Progenitor cell of endocrine pancreas (in vitro differentiated cells): Measurements from ENCODE around the gene ASPG. TPM values are rescaled to one million over a fixed set of nuclear protein-coding genes. Genes with fewer than 3 reads are reported as not detected.

Source experiments
- DNase-seq: peaks from one replicate; pipeline ENCODE4 v3.0.0; 2021; ENCODE audit warnings: low spot score; ENCODE audit not compliant: unreplicated experiment
- H3K27ac Mint-ChIP-seq: 2 replicates; pipeline ENCODE4 v1.8.0; 2021; ENCODE audit warnings: mild to moderate bottlenecking, moderate library complexity, mixed read lengths
- H3K27me3 Mint-ChIP-seq: 2 replicates; pipeline ENCODE4 v1.8.0; 2021; ENCODE audit warnings: mixed read lengths
- H3K36me3 Mint-ChIP-seq: 2 replicates; pipeline ENCODE4 v1.8.0; 2022; ENCODE audit warnings: mixed read lengths; ENCODE audit not compliant: insufficient read depth
- H3K4me1 Mint-ChIP-seq: 2 replicates; pipeline ENCODE4 v1.8.0; 2021; ENCODE audit warnings: low read depth, mixed read lengths
- H3K4me3 Mint-ChIP-seq: 2 replicates; pipeline ENCODE4 v1.8.0; 2021; ENCODE audit warnings: low read depth, mild to moderate bottlenecking, moderate library complexity, mixed read lengths
- H3K9me3 Mint-ChIP-seq: 2 replicates; pipeline ENCODE4 v1.8.0; 2021; ENCODE audit warnings: low read depth, mixed read lengths
- microRNA-seq: library from miRNA; unstranded; fragments of <30 nt; microRNA quantifications from one replicate; pipeline ENCODE4 v1.1.0, GENCODE V29; 2020; ENCODE audit warnings: borderline number of aligned reads; ENCODE audit not compliant: unreplicated experiment
- total RNA-seq: library from RNA; stranded (reverse); gene quantifications from 2 replicates; pipeline ENCODE4 v1.2.1, GENCODE V29; 2021
- TF ChIP-seq, protein P1 (sequence below): fragments of 200-600 bp; sonication (generic); IDR thresholded peaks from one replicate; pipeline ENCODE4 v1.5.0; 2021; ENCODE audit warnings: antibody characterized with exemption, mild to moderate bottlenecking; ENCODE audit not compliant: unreplicated experiment

ASPG gene
- total RNA-seq, 1 donor from 2014 or later = not detected

DNA sequence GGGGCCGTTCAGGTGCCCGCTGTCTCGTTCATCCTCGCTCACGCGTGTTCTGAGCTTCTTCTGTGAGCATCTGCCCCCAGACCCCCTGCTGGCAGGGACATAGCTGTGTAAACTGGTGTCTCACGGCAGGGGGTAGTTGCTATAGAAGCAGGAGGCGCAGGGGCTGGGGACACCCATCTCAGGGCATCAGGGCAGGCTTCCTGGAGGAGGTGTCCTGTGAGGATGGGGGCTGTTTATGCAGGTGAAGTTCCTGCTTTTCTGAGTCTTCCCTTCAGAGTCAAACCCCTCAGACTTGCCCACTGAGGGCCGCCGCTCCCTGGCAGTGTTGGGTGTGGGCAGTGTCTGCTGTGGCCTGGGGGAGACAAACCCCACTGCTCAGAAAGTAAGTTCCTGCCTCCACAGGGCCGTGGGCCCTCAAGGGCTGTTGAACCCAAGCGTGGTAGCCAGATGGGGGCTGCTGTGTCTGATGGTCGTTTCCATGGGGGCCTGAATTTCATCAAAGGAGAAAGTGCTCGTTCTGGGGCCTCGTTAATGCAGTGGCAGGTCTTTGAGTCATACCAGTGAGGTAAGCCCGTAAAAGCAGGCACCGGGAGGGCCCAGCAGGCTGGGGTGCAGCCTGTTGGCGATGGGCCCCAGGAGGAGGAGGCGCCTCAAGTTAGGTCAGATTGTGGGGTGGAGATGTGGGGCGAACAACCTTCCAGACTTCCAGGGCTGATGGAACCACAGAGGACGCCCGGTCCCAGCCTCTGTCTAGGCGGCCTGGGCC is 76.3 kb downstream of the ASPG start:
- Mint-ChIP-seq H3K27me3 (no peaks in the 10 kb centered on the region), H3K9me3 (no peaks in the 10 kb centered on the region), H3K27ac (no peak overlapping the region), H3K4me1 (no peaks in the 10 kb centered on the region), H3K4me3 (no peak overlapping the region), H3K36me3 (no peaks in the 10 kb centered on the region)
- TF ChIP-seq, protein P1, sequence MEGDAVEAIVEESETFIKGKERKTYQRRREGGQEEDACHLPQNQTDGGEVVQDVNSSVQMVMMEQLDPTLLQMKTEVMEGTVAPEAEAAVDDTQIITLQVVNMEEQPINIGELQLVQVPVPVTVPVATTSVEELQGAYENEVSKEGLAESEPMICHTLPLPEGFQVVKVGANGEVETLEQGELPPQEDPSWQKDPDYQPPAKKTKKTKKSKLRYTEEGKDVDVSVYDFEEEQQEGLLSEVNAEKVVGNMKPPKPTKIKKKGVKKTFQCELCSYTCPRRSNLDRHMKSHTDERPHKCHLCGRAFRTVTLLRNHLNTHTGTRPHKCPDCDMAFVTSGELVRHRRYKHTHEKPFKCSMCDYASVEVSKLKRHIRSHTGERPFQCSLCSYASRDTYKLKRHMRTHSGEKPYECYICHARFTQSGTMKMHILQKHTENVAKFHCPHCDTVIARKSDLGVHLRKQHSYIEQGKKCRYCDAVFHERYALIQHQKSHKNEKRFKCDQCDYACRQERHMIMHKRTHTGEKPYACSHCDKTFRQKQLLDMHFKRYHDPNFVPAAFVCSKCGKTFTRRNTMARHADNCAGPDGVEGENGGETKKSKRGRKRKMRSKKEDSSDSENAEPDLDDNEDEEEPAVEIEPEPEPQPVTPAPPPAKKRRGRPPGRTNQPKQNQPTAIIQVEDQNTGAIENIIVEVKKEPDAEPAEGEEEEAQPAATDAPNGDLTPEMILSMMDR = no peak
- DNase-seq = no peak

DNA sequence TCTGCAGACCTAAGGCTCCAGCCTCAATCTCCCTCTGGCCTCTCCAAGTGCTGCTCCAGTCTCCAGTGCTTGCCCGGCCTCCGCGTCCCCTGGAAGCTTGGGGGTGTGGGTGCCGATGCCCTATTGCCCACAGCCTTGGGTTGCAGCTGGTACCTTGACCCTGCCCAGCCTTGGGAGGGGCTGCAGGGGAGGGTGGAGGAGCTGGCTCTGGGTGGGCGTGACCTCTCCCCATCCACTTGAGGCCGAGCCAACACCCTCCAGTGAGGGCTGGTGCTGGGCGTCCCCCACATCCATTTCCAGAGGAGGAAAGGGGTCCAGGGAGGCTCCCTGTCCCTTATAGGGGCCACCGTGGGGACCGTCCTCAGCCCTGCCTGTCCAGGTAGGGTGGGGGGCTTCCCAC is 77.0 kb downstream of the ASPG start:
- TF ChIP-seq, protein P1 = no peak
- H3K4me3 Mint-ChIP-seq = no peak overlapping the region
- H3K9me3 Mint-ChIP-seq = no peaks in the 10 kb centered on the region
- H3K36me3 Mint-ChIP-seq = no peaks in the 10 kb centered on the region
- H3K4me1 Mint-ChIP-seq = no peaks in the 10 kb centered on the region
- DNase-seq = no peak
- no peaks in the 10 kb centered on the region for H3K27me3 Mint-ChIP-seq
- no peak overlapping the region for H3K27ac Mint-ChIP-seq

DNA sequence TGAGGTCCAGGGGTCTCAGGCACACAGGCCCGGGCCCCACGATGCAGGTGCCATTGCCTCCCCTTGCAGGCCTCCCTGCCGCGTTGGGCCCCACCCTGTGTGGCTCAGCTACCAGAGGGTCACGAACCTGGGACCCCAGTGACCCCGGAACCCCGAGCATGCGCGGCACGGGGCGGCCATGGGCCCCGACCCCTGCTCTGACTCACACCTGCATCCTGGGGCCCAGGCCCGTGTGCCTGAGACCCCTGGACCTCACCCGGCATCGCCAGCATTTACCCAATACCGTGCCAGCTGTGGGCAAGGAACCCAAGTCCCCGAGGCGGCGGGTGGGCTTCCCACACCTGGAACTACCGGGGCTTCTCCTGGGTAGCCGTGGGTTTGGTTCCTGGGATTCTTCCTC is 78.0 kb downstream of the ASPG start:
- Mint-ChIP-seq H3K4me1 (no peaks in the 10 kb centered on the region), H3K4me3 (no peak overlapping the region), H3K36me3 (no peaks in the 10 kb centered on the region), H3K27me3 (no peaks in the 10 kb centered on the region), H3K27ac (no peak overlapping the region), H3K9me3 (no peaks in the 10 kb centered on the region)
- DNase-seq = no peak
- TF ChIP-seq, protein P1 = no peak

DNA sequence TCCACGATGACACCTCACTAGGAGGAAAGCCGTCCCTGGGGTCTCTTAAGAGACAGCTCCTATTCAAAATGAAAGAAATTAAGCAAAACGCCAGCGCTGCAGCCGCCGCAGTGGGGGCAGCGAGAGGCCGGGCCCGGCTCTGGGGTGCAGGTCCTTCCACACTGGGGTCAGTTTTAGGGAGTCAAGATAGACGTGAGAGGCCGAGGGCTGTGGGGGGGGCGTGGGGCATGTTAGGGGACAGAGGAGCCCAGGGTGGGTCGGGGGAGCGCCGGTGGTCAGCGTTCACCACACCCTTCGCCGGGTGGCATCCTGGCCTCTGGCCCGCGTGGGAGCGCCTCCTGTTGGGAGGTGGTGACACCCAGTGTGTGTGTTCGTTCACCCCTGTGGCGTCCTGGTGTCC is 78.5 kb downstream of the ASPG start:
- H3K36me3 Mint-ChIP-seq = no peaks in the 10 kb centered on the region
- no peaks in the 10 kb centered on the region for H3K9me3 Mint-ChIP-seq
- H3K4me3 Mint-ChIP-seq = no peak overlapping the region
- H3K27ac Mint-ChIP-seq = no peak overlapping the region
- DNase-seq = no peak
- no peaks in the 10 kb centered on the region for H3K27me3 Mint-ChIP-seq
- TF ChIP-seq, protein P1 = no peak
- H3K4me1 Mint-ChIP-seq = no peaks in the 10 kb centered on the region

DNA sequence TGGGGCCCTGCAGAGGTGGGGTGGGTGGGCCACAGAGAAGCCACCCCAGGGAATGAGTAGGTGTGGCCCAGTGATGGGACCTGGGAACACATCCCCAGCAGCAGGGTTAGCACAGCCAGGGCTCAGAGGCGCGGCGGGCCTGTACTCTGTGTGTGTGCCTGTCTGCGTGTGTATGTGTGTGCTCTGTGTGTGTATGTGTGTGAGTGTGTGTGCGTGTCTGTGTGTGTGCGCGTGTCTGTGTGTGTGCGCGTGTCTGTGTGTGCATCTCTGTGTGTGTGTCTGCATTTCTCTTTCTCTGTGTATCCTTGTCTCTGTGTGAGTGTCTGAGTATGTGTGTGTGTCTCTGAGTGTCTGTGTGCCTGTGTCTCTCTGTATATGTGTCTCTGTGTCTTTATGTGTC is 79.0 kb downstream of the ASPG start:
- Mint-ChIP-seq H3K27me3 (no peaks in the 10 kb centered on the region), H3K36me3 (no peaks in the 10 kb centered on the region), H3K27ac (no peak overlapping the region), H3K4me3 (no peak overlapping the region), H3K4me1 (no peaks in the 10 kb centered on the region), H3K9me3 (no peaks in the 10 kb centered on the region)
- TF ChIP-seq, protein P1 = no peak
- no peak for DNase-seq

Small RNA genes lying within 50 kb of the gene (microRNA-seq; reads per million reads assigned to microRNA genes)
- gene MIR203A (not detected), gene MIR203B (not detected)

Other genes with a start within 250 kb of the ASPG start
- gene PPP1R13B, start 238.1 kb upstream of the ASPG start, total RNA-seq = 34.2 and 40.3 TPM in 2 replicates
- not detected in 2 replicates for gene TDRD9, start 157.2 kb upstream of the ASPG start, total RNA-seq
- gene RD3L, start 143.2 kb upstream of the ASPG start, total RNA-seq = not detected in 2 replicates
- gene KIF26A, start 52.9 kb downstream of the ASPG start, total RNA-seq = 7.0 and 7.4 TPM in 2 replicates